Caco-2 (cell line): ENCODE data around the gene PMP22. TPM values are rescaled to one million over a fixed set of nuclear protein-coding genes. Genes with fewer than 3 reads are reported as not detected.

Source experiments
- BruUV-seq: library from RNA; stranded (reverse); fragments of 400-500 nt; replicated peaks from 2 replicates; lab custom pipeline; 2021; lab: Mats Ljungman, UMichigan
- CTCF ChIA-PET: fragments of 300-600 bp; sonication (Branson Sonifier 250); formaldehyde crosslinking; loops from one replicate; lab custom pipeline; 2022; ENCODE audit warnings: antibody characterized with exemption; lab: Charles Lee
- POLR2A ChIA-PET: fragments of 300-600 bp; sonication (Branson Sonifier 250); formaldehyde crosslinking; loops from one replicate; lab custom pipeline; 2022; ENCODE audit warnings: antibody characterized with exemption; lab: Charles Lee
- DNase-seq, 2 experiments: peaks; one replicate each; pipeline versions ENCODE4 v3.0.0 to v3.0.0-alpha.2; 2020 to 2022
- H3K27me3 ChIP-seq: replicated peaks from 2 replicates; pipeline ENCODE4 v1.6.0; 2011; ENCODE audit warnings: low read length; ENCODE audit not compliant: control insufficient read depth, insufficient read depth
- H3K36me3 ChIP-seq: 2 replicates; pipeline ENCODE4 v1.5.1; 2011; ENCODE audit warnings: low read length; ENCODE audit not compliant: control insufficient read depth, insufficient read depth
- H3K4me1 ChIP-seq: fragments of 250-450 bp; sonication (Bioruptor Pico); 2 replicates; pipeline ENCODE4 v1.5.1; 2020; ENCODE audit warnings: mild to moderate bottlenecking
- H3K4me3 ChIP-seq: 2 replicates; pipeline ENCODE4 v1.5.1; 2011; ENCODE audit warnings: low read depth, mild to moderate bottlenecking, control low read depth, low read length
- H3K9me3 ChIP-seq: fragments of 250-450 bp; sonication (Bioruptor Pico); 2 replicates; pipeline ENCODE4 v1.5.1; 2020; ENCODE audit warnings: mild to moderate bottlenecking, moderate library complexity
- H3K27ac Mint-ChIP-seq: one replicate; pipeline ENCODE4 v1.8.0; 2022; ENCODE audit warnings: mixed read lengths; ENCODE audit not compliant: unreplicated experiment
- H3K27me3 Mint-ChIP-seq: one replicate; pipeline ENCODE4 v1.8.0; 2022; ENCODE audit warnings: mixed read lengths; ENCODE audit not compliant: insufficient read depth, unreplicated experiment
- H3K36me3 Mint-ChIP-seq: one replicate; pipeline ENCODE4 v1.8.0; 2022; ENCODE audit warnings: mild to moderate bottlenecking, mixed read lengths; ENCODE audit not compliant: insufficient read depth, unreplicated experiment
- H3K4me1 Mint-ChIP-seq: one replicate; pipeline ENCODE4 v1.8.0; 2022; ENCODE audit warnings: low read depth, mixed read lengths; ENCODE audit not compliant: unreplicated experiment
- H3K4me3 Mint-ChIP-seq: one replicate; pipeline ENCODE4 v1.8.0; 2022; ENCODE audit warnings: mild to moderate bottlenecking, moderate library complexity, mixed read lengths; ENCODE audit not compliant: unreplicated experiment
- H3K9me3 Mint-ChIP-seq: one replicate; pipeline ENCODE4 v1.8.0; 2022; ENCODE audit warnings: mixed read lengths; ENCODE audit not compliant: unreplicated experiment
- intact Hi-C: fragments of 100-400 bp; cut with micrococcal nuclease; formaldehyde crosslinking; loops from one replicate; pipeline ENCODE4 v1.10.0; 2022; ENCODE audit not compliant: unreplicated experiment
- total RNA-seq: library from RNA; stranded (reverse); gene quantifications from 2 replicates; pipeline ENCODE4 v1.2.3, GENCODE V29; 2022
- TF ChIP-seq, protein P1 (sequence below), 2 experiments: fragments of 200-600 bp in 1 of 2; IDR thresholded peaks; 1 replicate in 1 of 2; 2 replicates in 1 of 2; pipeline versions ENCODE4 v1.5.1 to v1.8.0; 2011 to 2022; ENCODE audit warnings: antibody characterized with exemption in 1 of 2, control low read depth in 1 of 2, inconsistent platforms in 1 of 2, low read depth in 1 of 2, low read length in 1 of 2, mild to moderate bottlenecking in 1 of 2, moderate library complexity in 1 of 2; ENCODE audit not compliant: insufficient read depth in 1 of 2, severe bottlenecking in 1 of 2, unreplicated experiment in 1 of 2

The PMP22 gene
- total RNA-seq, 1 experiment from 2014 or later = 7.3 TPM

DNA sequence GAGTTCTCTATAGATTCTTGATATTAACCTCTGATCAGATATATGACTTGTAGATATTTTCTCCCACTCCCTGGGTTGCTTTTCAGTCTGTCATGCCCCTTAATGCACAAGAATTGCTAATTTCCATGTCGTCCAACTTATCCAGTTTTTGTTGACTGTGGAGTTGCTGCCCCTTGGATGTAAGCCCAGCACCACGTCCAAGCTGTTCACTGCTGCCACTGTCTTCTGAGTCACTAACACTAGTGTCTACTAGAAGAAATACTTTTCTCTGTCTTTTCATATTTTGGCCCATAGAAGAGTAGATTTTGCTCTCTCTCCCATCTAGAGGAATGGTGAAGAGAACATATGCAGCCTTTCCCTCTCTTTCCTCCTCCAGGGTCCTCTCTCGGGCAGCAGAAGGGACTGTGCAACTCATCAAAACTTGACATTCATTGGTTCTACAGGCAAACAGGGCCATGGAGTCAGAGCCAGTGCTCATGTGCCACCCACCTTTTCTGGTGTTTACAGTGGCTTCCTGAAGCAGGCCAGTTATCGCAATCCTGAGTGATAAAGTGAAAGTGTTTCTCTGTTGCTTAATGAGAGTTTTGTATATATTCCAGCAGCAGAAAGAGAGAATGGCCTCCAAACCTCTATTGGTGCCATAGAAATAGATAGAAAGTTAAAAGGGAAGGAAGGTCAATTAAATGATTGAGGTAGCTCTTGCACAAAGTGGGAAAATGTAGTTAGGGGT lies 22.6 kb upstream of the PMP22 start:
- ChIA-PET CTCF (no interaction called here), POLR2A (no interaction called here)
- TF ChIP-seq, protein P1, sequence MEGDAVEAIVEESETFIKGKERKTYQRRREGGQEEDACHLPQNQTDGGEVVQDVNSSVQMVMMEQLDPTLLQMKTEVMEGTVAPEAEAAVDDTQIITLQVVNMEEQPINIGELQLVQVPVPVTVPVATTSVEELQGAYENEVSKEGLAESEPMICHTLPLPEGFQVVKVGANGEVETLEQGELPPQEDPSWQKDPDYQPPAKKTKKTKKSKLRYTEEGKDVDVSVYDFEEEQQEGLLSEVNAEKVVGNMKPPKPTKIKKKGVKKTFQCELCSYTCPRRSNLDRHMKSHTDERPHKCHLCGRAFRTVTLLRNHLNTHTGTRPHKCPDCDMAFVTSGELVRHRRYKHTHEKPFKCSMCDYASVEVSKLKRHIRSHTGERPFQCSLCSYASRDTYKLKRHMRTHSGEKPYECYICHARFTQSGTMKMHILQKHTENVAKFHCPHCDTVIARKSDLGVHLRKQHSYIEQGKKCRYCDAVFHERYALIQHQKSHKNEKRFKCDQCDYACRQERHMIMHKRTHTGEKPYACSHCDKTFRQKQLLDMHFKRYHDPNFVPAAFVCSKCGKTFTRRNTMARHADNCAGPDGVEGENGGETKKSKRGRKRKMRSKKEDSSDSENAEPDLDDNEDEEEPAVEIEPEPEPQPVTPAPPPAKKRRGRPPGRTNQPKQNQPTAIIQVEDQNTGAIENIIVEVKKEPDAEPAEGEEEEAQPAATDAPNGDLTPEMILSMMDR (IDR thresholded peaks at IDR 0.05; ENCODE audit: insufficient read depth in 1 of 2, low read depth in 1 of 2, low read length in 1 of 2, severe bottlenecking in 1 of 2, unreplicated experiment in 1 of 2) = no peak
- H3K27me3 Mint-ChIP-seq = no peaks in the 10 kb centered on the region
- H3K36me3 ChIP-seq = no peaks in the 10 kb centered on the region
- H3K4me1 Mint-ChIP-seq = peaks cover 8% of the 10 kb centered on the region
- no peak overlapping the region for H3K4me3 Mint-ChIP-seq
- no peaks in the 10 kb centered on the region for H3K4me1 ChIP-seq
- no peaks in the 10 kb centered on the region for H3K9me3 ChIP-seq
- intact Hi-C loops = no loop called here
- no peak overlapping the region for H3K4me3 ChIP-seq
- BruUV-seq = no TSS peak
- no peak overlapping the region for H3K27ac Mint-ChIP-seq
- H3K36me3 Mint-ChIP-seq = no peaks in the 10 kb centered on the region
- no peaks in the 10 kb centered on the region for H3K9me3 Mint-ChIP-seq
- H3K27me3 ChIP-seq = no peaks in the 10 kb centered on the region
- no peak for DNase-seq

DNA sequence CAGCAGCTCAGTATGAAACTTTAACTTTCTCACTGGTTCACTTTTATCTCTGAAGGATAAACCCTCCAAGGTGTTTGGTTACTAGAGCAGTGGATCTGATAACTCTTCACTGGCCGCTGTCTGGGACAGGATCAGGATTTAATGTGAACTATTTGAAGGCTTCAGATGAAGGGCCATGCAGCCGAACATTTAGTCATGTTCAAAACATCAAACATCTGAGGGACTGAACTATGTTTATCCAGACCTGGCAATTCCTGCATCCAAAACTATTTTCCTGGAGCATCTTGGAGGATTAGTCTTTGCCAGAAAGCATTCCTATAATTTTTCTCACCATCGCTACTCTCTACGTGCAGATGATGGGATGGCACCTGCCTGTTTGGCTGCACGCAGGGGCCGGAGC lies 20.3 kb upstream of the PMP22 start:
- no TSS peak for BruUV-seq
- H3K4me1 Mint-ChIP-seq = no peaks in the 10 kb centered on the region
- H3K36me3 Mint-ChIP-seq = no peaks in the 10 kb centered on the region
- H3K27ac Mint-ChIP-seq = no peak overlapping the region
- no peaks in the 10 kb centered on the region for H3K27me3 Mint-ChIP-seq
- POLR2A ChIA-PET = no interaction called here
- CTCF ChIA-PET = no interaction called here
- no peaks in the 10 kb centered on the region for H3K9me3 ChIP-seq
- intact Hi-C loops = no loop called here
- no peak for DNase-seq
- no peaks in the 10 kb centered on the region for H3K27me3 ChIP-seq
- no peaks in the 10 kb centered on the region for H3K9me3 Mint-ChIP-seq
- no peaks in the 10 kb centered on the region for H3K36me3 ChIP-seq
- no peak overlapping the region for H3K4me3 ChIP-seq
- H3K4me1 ChIP-seq = no peaks in the 10 kb centered on the region
- no peak overlapping the region for H3K4me3 Mint-ChIP-seq
- TF ChIP-seq, protein P1 (IDR thresholded peaks at IDR 0.05; ENCODE audit: insufficient read depth in 1 of 2, low read depth in 1 of 2, low read length in 1 of 2, severe bottlenecking in 1 of 2, unreplicated experiment in 1 of 2) = no peak

DNA sequence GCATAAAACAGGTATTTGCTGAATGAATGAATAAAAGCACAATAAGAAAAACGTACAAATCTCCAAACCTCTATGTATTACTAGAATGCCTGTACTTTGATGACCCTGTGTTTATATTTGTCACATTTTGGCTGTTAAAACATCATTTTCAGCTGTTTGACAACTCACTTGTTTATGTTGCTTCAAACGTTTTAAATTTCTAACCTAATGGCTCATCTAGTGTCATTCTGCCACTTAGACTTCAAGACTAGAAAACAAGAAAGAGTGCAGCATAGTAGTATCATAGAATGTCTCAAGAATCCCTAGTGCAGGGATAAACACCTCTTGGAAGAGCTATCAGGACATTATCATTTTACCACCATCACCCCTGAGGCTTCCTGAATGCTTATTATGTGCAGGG lies 19.4 kb upstream of the PMP22 start:
- H3K9me3 ChIP-seq = no peaks in the 10 kb centered on the region
- H3K9me3 Mint-ChIP-seq = no peaks in the 10 kb centered on the region
- no peaks in the 10 kb centered on the region for H3K27me3 Mint-ChIP-seq
- no peak overlapping the region for H3K27ac Mint-ChIP-seq
- intact Hi-C loops = no loop called here
- H3K4me3 Mint-ChIP-seq = no peak overlapping the region
- no peaks in the 10 kb centered on the region for H3K36me3 ChIP-seq
- no peak overlapping the region for H3K4me3 ChIP-seq
- no peaks in the 10 kb centered on the region for H3K4me1 ChIP-seq
- POLR2A ChIA-PET = no interaction called here
- CTCF ChIA-PET = no interaction called here
- no peaks in the 10 kb centered on the region for H3K27me3 ChIP-seq
- no peaks in the 10 kb centered on the region for H3K4me1 Mint-ChIP-seq
- TF ChIP-seq, protein P1 (IDR thresholded peaks at IDR 0.05; ENCODE audit: insufficient read depth in 1 of 2, low read depth in 1 of 2, low read length in 1 of 2, severe bottlenecking in 1 of 2, unreplicated experiment in 1 of 2) = no peak
- no peaks in the 10 kb centered on the region for H3K36me3 Mint-ChIP-seq
- BruUV-seq = no TSS peak
- no peak for DNase-seq
